Measurements from ENCODE around the gene TNFAIP2. TPM values are rescaled to one million over a fixed set of nuclear protein-coding genes. Genes with fewer than 3 reads are reported as not detected.
"Not testable (repeated sequence)": the region's sequence is repeated elsewhere in the genome, so short reads cannot be mapped to it uniquely, and the experiment has no call there.

The TNFAIP2 gene
- polyA plus RNA-seq, 1 donor from 2014 or later, result 1.8 TPM

- peaks cover 13% of the 10 kb centered on the region for H3K27me3 ChIP-seq (ENCODE audit: insufficient read depth, low read depth, low read length)
- H3K4me3 ChIP-seq (ENCODE audit: low read length); H4K20me1 ChIP-seq (ENCODE audit: insufficient read depth); H3F3A ChIP-seq (ENCODE audit: insufficient read depth, low read length, poor library complexity, severe bottlenecking); H3K27ac ChIP-seq (ENCODE audit: low read length); H3K9ac ChIP-seq (ENCODE audit: low read length); H3K79me2 ChIP-seq (replicated peaks; ENCODE audit: insufficient read depth, low read length); H3K9me3 ChIP-seq (ENCODE audit: low read length); H3K4me2 ChIP-seq (ENCODE audit: low read length); H2AFZ ChIP-seq (ENCODE audit: low read depth, low read length); H3K9me2 ChIP-seq (ENCODE audit: insufficient read depth, low read length); H3K36me3 ChIP-seq (ENCODE audit: insufficient read depth, low read length): not testable (repeated sequence)
Observed at GRCh38 chr14:103119527-103119926, 3.7 kb upstream of the TNFAIP2 start.

DNA sequence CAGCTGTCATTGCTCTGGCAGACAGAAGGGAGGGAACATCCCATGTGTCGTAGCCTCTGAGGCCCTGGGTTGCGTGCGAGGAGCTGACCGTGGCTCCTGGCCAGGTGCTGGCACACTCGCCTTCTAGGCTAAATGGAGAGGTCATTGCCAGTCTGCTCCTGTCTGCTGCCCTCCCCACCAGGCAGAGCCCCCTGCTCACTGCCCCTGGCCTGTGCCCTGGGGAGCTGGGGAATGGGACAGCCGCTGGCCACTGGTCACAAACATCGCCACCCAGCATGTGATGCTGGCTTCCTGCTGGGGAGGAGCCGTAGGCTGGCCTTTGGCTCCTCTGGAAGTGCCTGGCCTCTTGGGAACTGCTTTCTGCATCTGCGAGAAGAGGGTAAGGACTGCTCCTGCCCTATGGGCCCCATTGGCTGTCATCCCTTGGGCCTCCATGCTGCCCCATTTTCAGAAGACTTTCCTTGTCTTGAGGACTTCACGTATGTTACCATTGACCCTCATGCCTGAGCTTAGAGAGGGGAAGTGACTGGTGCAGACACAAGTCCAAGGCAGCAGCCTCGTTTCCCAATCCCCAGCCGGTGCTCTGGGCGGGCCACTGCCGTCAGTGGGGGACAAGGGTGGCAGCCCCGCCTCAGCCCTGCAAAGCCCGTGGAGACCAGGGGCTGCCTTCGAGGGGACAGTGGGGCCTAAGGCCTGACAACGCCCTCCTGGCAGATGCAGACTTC is 2.0 kb upstream of the TNFAIP2 start:
- Histone ChIP-seq H3K9me3 (ENCODE audit: low read length) (no peaks in the 10 kb centered on the region), H3K9me2 (ENCODE audit: insufficient read depth, low read length) (no peaks in the 10 kb centered on the region), H3K27me3 (ENCODE audit: insufficient read depth, low read depth, low read length) (peaks cover 15% of the 10 kb centered on the region), H3K79me2 (replicated peaks; ENCODE audit: insufficient read depth, low read length) (no peaks in the 10 kb centered on the region), H3K4me3 (ENCODE audit: low read length) (no peak overlapping the region), H3K4me2 (ENCODE audit: low read length) (no peak overlapping the region), H2AFZ (ENCODE audit: low read depth, low read length) (no peak overlapping the region), H3K9ac (ENCODE audit: low read length) (no peak overlapping the region), H4K20me1 (ENCODE audit: insufficient read depth) (no peaks in the 10 kb centered on the region), H3F3A (ENCODE audit: insufficient read depth, low read length, poor library complexity, severe bottlenecking) (no peaks in the 10 kb centered on the region), H3K36me3 (ENCODE audit: insufficient read depth, low read length) (no peaks in the 10 kb centered on the region), H3K27ac (ENCODE audit: low read length) (no peak overlapping the region)
- TF ChIP-seq CTCF (IDR thresholded peaks at IDR 0.05; ENCODE audit: poor library complexity, severe bottlenecking) (no peak), EP300 (conservative IDR thresholded peaks at IDR 0.05; ENCODE audit: poor library complexity, severe bottlenecking) (no peak)

DNA sequence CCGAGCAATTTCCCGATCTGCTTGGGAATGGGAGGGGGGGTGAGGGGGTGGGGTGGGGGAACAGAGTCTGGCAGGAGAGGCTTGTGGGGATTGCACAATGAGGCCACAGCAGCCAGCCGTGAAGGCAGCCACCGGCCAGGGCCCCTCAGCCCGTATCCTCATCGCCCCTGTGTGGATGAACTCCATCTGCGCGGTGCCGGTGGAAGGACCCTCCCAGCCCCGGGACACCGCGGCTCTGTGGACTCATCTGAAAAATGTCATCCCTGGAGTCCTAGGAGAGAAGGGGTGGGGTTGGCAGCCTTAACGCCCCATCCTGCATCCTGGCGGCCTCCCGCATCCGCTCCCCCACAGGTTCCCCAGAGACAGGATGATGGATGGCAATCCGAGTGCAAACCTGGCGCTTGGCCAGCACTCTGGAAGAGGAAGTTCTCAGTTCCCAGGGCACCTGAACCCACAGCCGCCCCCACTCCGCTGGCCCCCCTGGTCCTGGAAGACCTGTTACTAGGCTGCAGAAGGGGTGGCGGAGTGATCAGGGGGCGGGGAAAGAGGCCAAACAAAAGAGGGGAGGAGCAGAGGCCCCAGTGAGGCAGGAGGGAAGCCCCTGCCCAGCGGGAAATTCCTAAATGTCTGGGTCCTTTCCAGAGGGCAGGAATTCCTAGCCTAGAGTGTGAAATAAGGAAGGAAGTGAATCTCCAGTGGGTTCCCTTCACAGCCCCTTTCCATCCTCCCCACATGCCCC is 1.2 kb upstream of the TNFAIP2 start:
- H2AFZ ChIP-seq (ENCODE audit: low read depth, low read length), result no peak overlapping the region
- H3K4me3 ChIP-seq (ENCODE audit: low read length), result no peak overlapping the region
- H3K27ac ChIP-seq (ENCODE audit: low read length), result no peak overlapping the region

More for the DNA sequence above, 1.2 kb upstream of the TNFAIP2 start:
- TF ChIP-seq EP300 (conservative IDR thresholded peaks at IDR 0.05; ENCODE audit: poor library complexity, severe bottlenecking) (no peak), EZH2 (IDR thresholded peaks at IDR 0.05; ENCODE audit: borderline replicate concordance, insufficient read depth, low read length, poor library complexity, severe bottlenecking) (no peak), TAF1 (IDR thresholded peaks at IDR 0.05; ENCODE audit: low read depth) (no peak), SMC3 (conservative IDR thresholded peaks at IDR 0.05; ENCODE audit: poor library complexity) (no peak), MXI1 (conservative IDR thresholded peaks at IDR 0.05; ENCODE audit: poor library complexity, severe bottlenecking) (no peak), REST (IDR thresholded peaks at IDR 0.05; ENCODE audit: borderline replicate concordance) (no peak), POLR2AphosphoS5 (IDR thresholded peaks at IDR 0.05) (no peak), RAD21 (conservative IDR thresholded peaks at IDR 0.05) (no peak), CTCF (IDR thresholded peaks at IDR 0.05; ENCODE audit: poor library complexity, severe bottlenecking) (no peak)
- H3K4me2 ChIP-seq (ENCODE audit: low read length), result no peak overlapping the region
- H3K27me3 ChIP-seq (ENCODE audit: insufficient read depth, low read depth, low read length), result peaks cover 15% of the 10 kb centered on the region
- no peaks in the 10 kb centered on the region for H3K9me3 ChIP-seq (ENCODE audit: low read length)
- H4K20me1 ChIP-seq (ENCODE audit: insufficient read depth), result no peaks in the 10 kb centered on the region
- H3K9me2 ChIP-seq (ENCODE audit: insufficient read depth, low read length), result no peaks in the 10 kb centered on the region
- no peak overlapping the region for H3K9ac ChIP-seq (ENCODE audit: low read length)
- H3K79me2 ChIP-seq (replicated peaks; ENCODE audit: insufficient read depth, low read length), result no peaks in the 10 kb centered on the region
- H3K36me3 ChIP-seq (ENCODE audit: insufficient read depth, low read length), result no peaks in the 10 kb centered on the region
- no peaks in the 10 kb centered on the region for H3F3A ChIP-seq (ENCODE audit: insufficient read depth, low read length, poor library complexity, severe bottlenecking)
